ENCODE measurements around the gene HOXB1.

DNA sequence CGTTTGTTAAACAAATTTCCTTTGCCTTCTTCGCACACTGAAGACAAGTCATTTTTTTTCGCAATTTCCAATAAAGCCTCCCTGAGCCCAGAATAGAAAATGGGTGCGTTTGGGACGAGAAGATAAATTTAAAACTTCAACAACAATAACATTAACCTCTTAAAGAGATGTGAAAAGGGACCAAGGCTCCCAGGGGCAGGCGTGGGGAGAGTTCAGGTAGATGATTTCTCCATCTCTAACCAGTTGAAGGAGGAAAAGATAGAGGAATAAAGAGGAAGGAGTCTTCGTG, 48.6 kb upstream of the HOXB1 start:
- TF ChIP-seq GATA2 (IDR thresholded peaks at IDR 0.05; ENCODE audit: low read depth, low read length) (no peak), GATA3 (IDR thresholded peaks at IDR 0.05; ENCODE audit: low read depth, low read length) (no peak)
